Esophagus squamous epithelium (tissue), 4 donors: Measurements from ENCODE around the gene FNBP1L.

Experiments
- CTCF ChIP-seq, 6 experiments: fragments of 450-650 bp in 4 of 6; fragments of 200-600 bp in 2 of 6; sonication (generic) in 2 of 6; IDR thresholded peaks; one replicate each; pipeline ENCODE4 v1.5.1; 2016 to 2019; ENCODE audit warnings: antibody characterized with exemption in 6 of 6, mild to moderate bottlenecking in 4 of 6, moderate library complexity in 4 of 6
- POLR2A ChIP-seq, 4 donors: fragments of 450-650 bp; IDR thresholded peaks; one replicate each; pipeline ENCODE4 v1.6.1; 2017; ENCODE audit warnings: antibody characterized with exemption in 4 of 4, mild to moderate bottlenecking in 4 of 4, moderate library complexity in 3 of 4

- TF ChIP-seq CTCF (IDR thresholded peaks at IDR 0.05) (no peak), POLR2A (IDR thresholded peaks at IDR 0.05) (no peak)
These were observed 74.8 kb downstream of the FNBP1L start for GRCh38 chr1:93522721-93523120.
